ENCODE measurements around the gene SCLY. TPM values are rescaled to one million over a fixed set of nuclear protein-coding genes. Genes with fewer than 3 reads are reported as not detected.

SCLY gene
- total and polyA plus RNA-seq, 2 of the 8 experiments (the other 6 are each of a cell fraction or from before 2014, with no cell fraction given), result 79.0 to 79.5 TPM

GRCh38 chr2:238060096-238060541 is 682 bp upstream of the SCLY start:
- Histone ChIP-seq H3K56ac (replicated peaks; ENCODE audit: insufficient read length, low read depth, low read length) (peak overlapping the region; percentile 65), H3K79me2 (ENCODE audit: control insufficient read depth in 1 of 2, insufficient read depth in 2 of 2, low read length in 2 of 2) (peaks cover 2 to 47% of the 10 kb centered on the region in 2 experiments), H3K27me3 (replicated peaks in 1 of 4; ENCODE audit: control insufficient read depth in 3 of 4, extremely low read depth in 1 of 4, insufficient read depth in 3 of 4, low read length in 3 of 4) (no peaks in the 10 kb centered on the region), H4K8ac (ENCODE audit: extremely low read depth, insufficient read depth, low read length) (peak overlapping the region; percentile 94), H3K79me1 (ENCODE audit: low read depth, low read length) (no peaks in the 10 kb centered on the region), H4K5ac (ENCODE audit: insufficient read length, low read depth, low read length) (no peak overlapping the region), H3K9me3 (ENCODE audit: insufficient read depth in 2 of 2, low read depth in 1 of 2, low read length in 1 of 2) (no peaks in the 10 kb centered on the region), H3K18ac (ENCODE audit: extremely low read depth, low read length) (peak overlapping the region; percentile 38; the same call in 1 of the 2 replicates), H3K4me3 (ENCODE audit: extremely low read depth in 1 of 4, insufficient read depth in 2 of 4, low read depth in 3 of 4, low read length in 4 of 4) (peak overlapping the region; percentile 69 to 99 (median 82)), H3K27ac (ENCODE audit: low read depth, low read length) (peak overlapping the region; percentile 59; the same call in 1 of the 2 replicates), H2BK20ac (ENCODE audit: low read length) (no peak overlapping the region), H4K20me1 (replicated peaks in 1 of 2; ENCODE audit: control insufficient read depth in 1 of 2, insufficient read depth in 2 of 2, low read length in 2 of 2) (no peaks in the 10 kb centered on the region), H2BK5ac (ENCODE audit: low read depth, low read length) (peak overlapping the region; percentile 71; the same call in 1 of the 2 replicates), H2AFZ (ENCODE audit: low read length) (0 out of 2 replicates have a peak overlapping the region, but pooled peaks have one; percentile 3), H3K4me2 (ENCODE audit: insufficient read depth in 1 of 2, low read depth in 2 of 2, low read length in 2 of 2) (peak overlapping the region; percentile 82 to 92), H2BK15ac (ENCODE audit: low read length) (0 out of 2 replicates have a peak overlapping the region, but pooled peaks have one; percentile 29), H3K23me2 (ENCODE audit: low read depth, low read length) (peaks cover 9% of the 10 kb centered on the region), H4K91ac (replicated peaks; ENCODE audit: insufficient read length, low read length) (peak overlapping the region; percentile 72), H2AK5ac (ENCODE audit: low read depth, low read length) (no peak overlapping the region), H3K4ac (replicated peaks; ENCODE audit: insufficient read length, low read depth, low read length) (peak overlapping the region; percentile 92), H3K23ac (ENCODE audit: insufficient read length) (no peak overlapping the region), H3K36me3 (ENCODE audit: control insufficient read depth in 2 of 4, insufficient read depth in 4 of 4, low read length in 3 of 4) (peaks cover 6 to 14% (median 11%) of the 10 kb centered on the region in 4 experiments), H3K14ac (ENCODE audit: insufficient read length) (no peak overlapping the region), H3K4me1 (replicated peaks in 1 of 4; ENCODE audit: control insufficient read depth in 3 of 4, insufficient read depth in 4 of 4, low read length in 3 of 4) (peaks cover 0 to 10% (median 3%) of the 10 kb centered on the region in 4 experiments; a peak in 5 of 7 replicates), H2BK12ac (ENCODE audit: low read depth, low read length) (no peak overlapping the region), H2BK120ac (replicated peaks; ENCODE audit: low read depth, low read length) (no peak overlapping the region), H3K9ac (replicated peaks in 1 of 4; ENCODE audit: extremely low read depth in 1 of 4, low read depth in 3 of 4, low read length in 3 of 4) (peak overlapping the region; percentile 41 to 73 (median 71))
- TF ChIP-seq KDM4A (IDR thresholded peaks at IDR 0.05; ENCODE audit: low read depth, low read length, severe bottlenecking) (peak; percentile 22), RNF2 (IDR thresholded peaks at IDR 0.05; ENCODE audit: borderline replicate concordance, low read depth, low read length, missing control alignments, poor library complexity, severe bottlenecking) (no peak)
- CTCF ChIA-PET (ENCODE audit: partially characterized antibody), result interaction anchor here (1.0 kb wide), 1 partner anchor 78 kb away, joined by 3 read pairs; no protein-coding TSS in a partner anchor
- POLR2A ChIA-PET (ENCODE audit: partially characterized antibody), result interaction anchor here (0.7 to 1.8 kb wide), 11 partner anchors 10 to 186 kb away, joined by 3 to 8 read pairs (median 3); partner anchors contain the start of gene ESPNL
- 3% methylated on average over 18 of the region's 18 CpGs; no CpG with 5 or more reads in 1 of the 2 experiments for WGBS, 2 experiments (ENCODE audit: extremely low coverage in 1 of 2, insufficient coverage in 1 of 2, insufficient read length in 1 of 2, insufficient replicate concordance in 2 of 2, low coverage in 1 of 2, low lambda C conversion rate in 2 of 2, missing lambda C conversion rate in 1 of 2)
- no peak for FAIRE-seq
- DNase-seq (ENCODE audit: low read depth in 1 of 2, low spot score in 2 of 2), result no peak
